Testis (tissue), 3 donors: Measurements from ENCODE around the gene MCTP1. TPM values are rescaled to one million over a fixed set of nuclear protein-coding genes. Genes with fewer than 3 reads are reported as not detected.

ENCODE experiments used
- DNase-seq: peaks from one replicate; pipeline ENCODE4 v3.0.0-alpha.2; 2019
- H3K27ac ChIP-seq, 2 donors: fragments of 200-600 bp; sonication (generic); one replicate each; pipeline ENCODE4 v1.5.1; 2019
- H3K27me3 ChIP-seq: fragments of 200-600 bp; sonication (generic); one replicate; pipeline ENCODE4 v1.5.1; 2019
- H3K36me3 ChIP-seq: fragments of 200-600 bp; sonication (generic); one replicate; pipeline ENCODE4 v1.5.1; 2017; ENCODE audit warnings: low read depth; ENCODE audit errors: missing control alignments
- H3K4me1 ChIP-seq: fragments of 200-600 bp; sonication (generic); one replicate; pipeline ENCODE4 v1.5.1; 2019
- H3K4me3 ChIP-seq, 2 donors: fragments of 200-600 bp; sonication (generic); one replicate each; pipeline ENCODE4 v1.5.1; 2017 to 2019
- H3K9me3 ChIP-seq: fragments of 200-600 bp; sonication (generic); one replicate; pipeline ENCODE4 v1.5.1; 2017
- POLR2A ChIP-seq: fragments of 450-650 bp; IDR thresholded peaks from one replicate; pipeline ENCODE4 v1.6.1; 2017; ENCODE audit warnings: antibody characterized with exemption, mild to moderate bottlenecking, moderate library complexity
- WGBS, 2 donors: methylation state at CpG; one replicate each; pipeline ENCODE4 v1.1.5; 2018; 5-methylcytosine and 5-hydroxymethylcytosine counted together
- intact Hi-C: fragments of 100-400 bp; cut with DNase I; formaldehyde crosslinking; loops from one replicate; pipeline ENCODE4 v1.15.1; 2023; ENCODE audit warnings: low total_unique reads
- polyA plus RNA-seq: library from polyadenylated mRNA; stranded (reverse); fragments of 350-450 nt; fragmentation: Illumina TruSeq; extraction: RNeasy Lipid Tissue Mini Kit (QIAGEN cat#74804); gene quantifications from one replicate; pipeline ENCODE4 v1.2.3, GENCODE V29; 2014; ENCODE audit warnings: low read depth, low replicate concordance; ENCODE audit not compliant: insufficient read depth
- total RNA-seq, 2 donors: library from RNA; depleted of rRNA; stranded (reverse); fragments of >200 nt; gene quantifications; one replicate each; pipeline ENCODE4 v1.2.3, GENCODE V29; 2016
- TF ChIP-seq, protein P1 (sequence below), 3 experiments: fragments of 450-650 bp in 2 of 3; fragments of 200-600 bp in 1 of 3; sonication (generic) in 1 of 3; IDR thresholded peaks; one replicate each; pipeline ENCODE4 v1.5.1; 2016 to 2019; ENCODE audit warnings: antibody characterized with exemption in 3 of 3, mild to moderate bottlenecking in 2 of 3, moderate library complexity in 1 of 3

MCTP1 gene
- total and polyA plus RNA-seq, 3 donors from 2014 or later = 7.4 to 15.5 (median 9.7) TPM

DNA sequence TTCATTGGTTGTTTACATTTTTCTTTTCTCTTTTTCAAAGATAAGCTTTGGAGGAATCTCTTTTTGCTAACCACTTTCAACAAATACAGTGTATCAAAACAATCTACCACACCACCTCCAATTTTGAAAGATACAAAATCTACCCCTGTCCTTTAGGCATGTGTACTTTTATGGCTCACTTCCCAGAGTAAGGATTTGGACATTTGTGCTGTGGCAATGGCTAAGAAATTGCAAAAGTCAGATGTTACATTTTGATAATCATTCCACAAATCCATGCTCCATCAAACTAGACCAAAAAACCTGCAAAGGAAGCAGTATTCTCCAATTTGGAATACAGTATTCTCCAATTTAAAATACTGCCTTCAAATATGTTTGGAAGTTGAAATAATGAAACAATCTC lies 204.9 kb downstream of the MCTP1 start:
- H3K27ac ChIP-seq = no peak overlapping the region
- intact Hi-C loops = no loop called here
- no peak overlapping the region for H3K4me3 ChIP-seq
- H3K9me3 ChIP-seq = no peaks in the 10 kb centered on the region
- DNase-seq = no peak
- TF ChIP-seq POLR2A = no peak
- TF ChIP-seq, protein P1, sequence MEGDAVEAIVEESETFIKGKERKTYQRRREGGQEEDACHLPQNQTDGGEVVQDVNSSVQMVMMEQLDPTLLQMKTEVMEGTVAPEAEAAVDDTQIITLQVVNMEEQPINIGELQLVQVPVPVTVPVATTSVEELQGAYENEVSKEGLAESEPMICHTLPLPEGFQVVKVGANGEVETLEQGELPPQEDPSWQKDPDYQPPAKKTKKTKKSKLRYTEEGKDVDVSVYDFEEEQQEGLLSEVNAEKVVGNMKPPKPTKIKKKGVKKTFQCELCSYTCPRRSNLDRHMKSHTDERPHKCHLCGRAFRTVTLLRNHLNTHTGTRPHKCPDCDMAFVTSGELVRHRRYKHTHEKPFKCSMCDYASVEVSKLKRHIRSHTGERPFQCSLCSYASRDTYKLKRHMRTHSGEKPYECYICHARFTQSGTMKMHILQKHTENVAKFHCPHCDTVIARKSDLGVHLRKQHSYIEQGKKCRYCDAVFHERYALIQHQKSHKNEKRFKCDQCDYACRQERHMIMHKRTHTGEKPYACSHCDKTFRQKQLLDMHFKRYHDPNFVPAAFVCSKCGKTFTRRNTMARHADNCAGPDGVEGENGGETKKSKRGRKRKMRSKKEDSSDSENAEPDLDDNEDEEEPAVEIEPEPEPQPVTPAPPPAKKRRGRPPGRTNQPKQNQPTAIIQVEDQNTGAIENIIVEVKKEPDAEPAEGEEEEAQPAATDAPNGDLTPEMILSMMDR (IDR thresholded peaks at IDR 0.05) = no peak
- no peaks in the 10 kb centered on the region for H3K36me3 ChIP-seq
- no peaks in the 10 kb centered on the region for H3K4me1 ChIP-seq
- no peaks in the 10 kb centered on the region for H3K27me3 ChIP-seq

DNA sequence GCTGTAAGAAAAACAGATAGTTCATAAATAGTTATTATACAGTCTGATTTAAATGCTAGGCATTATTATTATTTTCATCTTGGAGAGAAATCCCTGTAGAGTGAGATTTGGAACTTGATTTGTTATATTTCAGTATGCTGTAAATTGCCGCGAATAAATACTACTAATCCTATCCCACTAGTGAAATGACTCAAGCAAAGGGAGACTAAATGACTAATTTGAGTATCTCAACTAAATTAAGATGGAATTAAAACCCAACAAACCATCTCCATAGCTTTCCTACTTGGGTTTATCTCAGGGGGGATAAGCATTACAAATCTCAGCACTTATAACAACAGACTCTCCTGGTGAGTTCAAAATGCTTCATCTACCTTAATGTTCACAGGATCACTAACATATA lies 206.0 kb downstream of the MCTP1 start:
- no peaks in the 10 kb centered on the region for H3K9me3 ChIP-seq
- no peak overlapping the region for H3K27ac ChIP-seq
- no peaks in the 10 kb centered on the region for H3K4me1 ChIP-seq
- 92 to 97% methylated on average over 2 of the region's 2 CpGs for WGBS, 2 donors
- no peaks in the 10 kb centered on the region for H3K36me3 ChIP-seq
- H3K4me3 ChIP-seq = no peak overlapping the region
- TF ChIP-seq POLR2A = no peak
- TF ChIP-seq, protein P1 (IDR thresholded peaks at IDR 0.05) = no peak
- DNase-seq = no peak
- H3K27me3 ChIP-seq = no peaks in the 10 kb centered on the region
- intact Hi-C loops = no loop called here

DNA sequence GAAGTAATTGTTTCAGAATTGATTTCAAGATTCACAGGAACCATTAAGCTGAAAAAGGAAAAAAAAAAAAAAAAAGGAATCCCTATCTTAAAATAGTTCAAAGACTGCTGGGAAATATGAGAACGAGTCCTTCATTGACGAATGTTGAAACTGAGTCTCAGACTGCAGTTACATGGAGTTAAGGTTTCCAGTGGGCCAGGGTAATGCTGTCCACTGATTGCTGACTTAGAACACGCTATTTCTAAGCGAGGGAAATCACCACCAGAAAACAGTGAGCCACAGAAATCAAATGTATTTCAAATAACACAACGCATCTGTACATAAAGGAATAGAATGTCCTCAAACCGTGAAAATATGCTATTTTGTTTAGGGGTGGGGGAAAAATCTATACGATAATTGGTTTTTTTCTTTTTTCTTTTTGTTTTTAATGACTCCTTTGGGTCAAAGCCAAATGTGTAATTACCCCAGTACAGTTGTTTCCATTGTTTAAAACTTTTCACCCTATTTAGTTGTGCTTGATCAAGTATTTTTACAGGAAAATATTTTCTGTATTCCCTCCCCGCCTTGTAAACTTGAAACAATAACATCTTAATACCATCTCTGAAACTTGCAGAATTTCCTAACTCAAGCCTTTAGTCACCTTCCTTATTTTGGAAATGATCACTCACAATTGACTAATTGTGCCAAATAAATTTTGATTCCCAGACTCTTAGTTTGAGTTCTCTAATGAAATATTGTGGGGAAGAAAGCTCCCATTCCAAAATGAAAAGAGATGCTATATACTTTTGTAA lies 208.3 kb downstream of the MCTP1 start:
- Histone ChIP-seq H3K9me3 (no peaks in the 10 kb centered on the region), H3K27me3 (no peaks in the 10 kb centered on the region), H3K36me3 (no peaks in the 10 kb centered on the region), H3K4me1 (no peaks in the 10 kb centered on the region), H3K27ac (no peak overlapping the region), H3K4me3 (no peak overlapping the region)
- intact Hi-C loops = no loop called here
- WGBS, 2 donors = 72 to 83% methylated on average over 8 of the region's 8 CpGs
- TF ChIP-seq, protein P1 (IDR thresholded peaks at IDR 0.05) = no peak
- no peak for TF ChIP-seq POLR2A
- DNase-seq = no peak

DNA sequence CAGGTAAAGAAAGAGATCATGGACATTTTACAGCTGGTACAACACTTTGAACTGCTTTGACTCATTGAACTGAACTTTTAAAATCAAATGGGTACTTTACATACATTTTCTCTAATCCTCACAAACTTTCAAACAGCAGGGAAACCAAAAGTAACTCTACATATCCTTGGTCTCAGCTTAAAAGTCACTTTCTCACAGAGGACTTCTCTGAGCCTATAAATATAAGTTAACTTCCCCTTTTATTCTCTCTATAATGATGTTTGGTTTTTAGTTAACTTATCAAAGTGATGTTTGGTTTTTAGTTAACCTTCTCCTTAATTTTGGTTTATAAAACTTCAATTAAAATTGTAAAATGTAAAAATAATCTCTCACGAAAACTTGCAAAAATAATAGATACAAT lies 209.8 kb downstream of the MCTP1 start:
- DNase-seq = no peak
- TF ChIP-seq, protein P1 (IDR thresholded peaks at IDR 0.05) = no peak
- no peak for TF ChIP-seq POLR2A
- Histone ChIP-seq H3K36me3 (no peaks in the 10 kb centered on the region), H3K9me3 (no peaks in the 10 kb centered on the region), H3K4me1 (no peaks in the 10 kb centered on the region), H3K4me3 (no peak overlapping the region), H3K27me3 (no peaks in the 10 kb centered on the region), H3K27ac (no peak overlapping the region)
- WGBS, 2 donors = 89 to 92% methylated on average over 1 of the region's 1 CpG
- intact Hi-C loops = no loop called here

DNA sequence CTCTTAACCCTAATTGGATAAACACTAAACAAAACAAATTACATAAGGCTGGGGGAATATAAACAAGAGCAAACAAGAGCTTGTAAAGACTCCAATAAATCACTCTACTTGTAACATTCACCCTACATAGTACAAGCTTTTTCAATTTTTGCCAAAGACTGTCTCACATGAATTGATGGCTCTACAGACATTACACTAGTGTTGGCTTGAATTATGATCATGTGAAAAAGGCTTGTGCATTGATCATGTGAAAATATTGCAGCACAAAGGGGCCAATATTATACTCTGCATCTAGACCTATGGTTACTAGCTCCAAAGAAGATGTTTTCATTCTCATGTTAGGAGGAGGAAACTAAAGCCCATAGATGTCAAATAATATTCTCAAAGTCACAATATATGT lies 212.6 kb downstream of the MCTP1 start:
- Histone ChIP-seq H3K9me3 (no peaks in the 10 kb centered on the region), H3K27me3 (no peaks in the 10 kb centered on the region), H3K36me3 (no peaks in the 10 kb centered on the region), H3K4me3 (no peak overlapping the region), H3K27ac (no peak overlapping the region), H3K4me1 (no peaks in the 10 kb centered on the region)
- TF ChIP-seq, protein P1 (IDR thresholded peaks at IDR 0.05) = no peak
- no peak for TF ChIP-seq POLR2A
- intact Hi-C loops = no loop called here
- no peak for DNase-seq
